GM12872 (cell line): ENCODE measurements around the gene RUNX2.

Source experiments
- CTCF ChIP-seq: IDR thresholded peaks from 3 replicates; pipeline ENCODE4 v1.5.1; 2011; ENCODE audit warnings: low read depth, mild to moderate bottlenecking, low read length, moderate library complexity; ENCODE audit not compliant: insufficient read depth

Gene RUNX2

GRCh38 chr6:45504947-45505346, 176.8 kb downstream of the RUNX2 start:
- TF ChIP-seq CTCF = no peak

GRCh38 chr6:45505470-45505869, 177.3 kb downstream of the RUNX2 start:
- TF ChIP-seq CTCF = no peak

GRCh38 chr6:45507186-45507585, 179.1 kb downstream of the RUNX2 start:
- TF ChIP-seq CTCF = no peak

GRCh38 chr6:45509426-45509825, 181.3 kb downstream of the RUNX2 start:
- no peak for TF ChIP-seq CTCF

- TF ChIP-seq CTCF = no peak
Measured at GRCh38 chr6:45512717-45513116, 184.6 kb downstream of the RUNX2 start.

GRCh38 chr6:45513213-45513618, 185.1 kb downstream of the RUNX2 start:
- no peak for TF ChIP-seq CTCF

- no peak for TF ChIP-seq CTCF
Measured at GRCh38 chr6:45513843-45514242, 185.7 kb downstream of the RUNX2 start.
